Measurements from ENCODE around the gene APBA1. TPM values are rescaled to one million over a fixed set of nuclear protein-coding genes. Genes with fewer than 3 reads are reported as not detected.

Gene APBA1
- total and polyA plus RNA-seq, 4 experiments from 2014 or later, result 0.83 to 2.0 (median 0.90) TPM; not detected in 1

- H3K36me3 Mint-ChIP-seq, result no peaks in the 10 kb centered on the region
- Histone ChIP-seq H3K27ac (ENCODE audit: low read depth, low read length) (no peak overlapping the region), H3K4me3 (ENCODE audit: low read length in 2 of 2) (no peak overlapping the region), H3K27me3 (ENCODE audit: insufficient read depth, low read length) (no peaks in the 10 kb centered on the region), H3K9me3 (ENCODE audit: control insufficient read depth in 1 of 2, low read length in 2 of 2) (no peaks in the 10 kb centered on the region), H3K36me3 (ENCODE audit: insufficient read depth, low read length) (no peaks in the 10 kb centered on the region), H3K4me1 (ENCODE audit: insufficient read depth, low read length) (no peaks in the 10 kb centered on the region)
- H3K27ac Mint-ChIP-seq, result no peak overlapping the region
- intact Hi-C loops (cut with micrococcal nuclease), result no loop called here
- peaks cover 5 to 10% of the 10 kb centered on the region in 2 donors for H3K27me3 Mint-ChIP-seq
- no peaks in the 10 kb centered on the region for H3K9me3 Mint-ChIP-seq
- DNase-seq, result no peak
- ChIA-PET CTCF (ENCODE audit: partially characterized antibody) (no interaction called here), POLR2A (ENCODE audit: partially characterized antibody) (no interaction called here)
- no peak overlapping the region for H3K4me3 Mint-ChIP-seq
- H3K4me1 Mint-ChIP-seq, result no peaks in the 10 kb centered on the region
Observed at GRCh38 chr9:69382135-69382534, 290.0 kb downstream of the APBA1 start.

GRCh38 chr9:69380811-69381210, 291.4 kb downstream of the APBA1 start:
- no peak for DNase-seq
- Histone ChIP-seq H3K4me1 (ENCODE audit: insufficient read depth, low read length) (no peaks in the 10 kb centered on the region), H3K27ac (ENCODE audit: low read depth, low read length) (no peak overlapping the region), H3K9me3 (ENCODE audit: control insufficient read depth in 1 of 2, low read length in 2 of 2) (no peaks in the 10 kb centered on the region), H3K4me3 (ENCODE audit: low read length in 2 of 2) (no peak overlapping the region), H3K27me3 (ENCODE audit: insufficient read depth, low read length) (no peaks in the 10 kb centered on the region), H3K36me3 (ENCODE audit: insufficient read depth, low read length) (no peaks in the 10 kb centered on the region)
- POLR2A ChIA-PET (ENCODE audit: partially characterized antibody), result no interaction called here
- H3K9me3 Mint-ChIP-seq, result no peaks in the 10 kb centered on the region
- intact Hi-C loops (cut with micrococcal nuclease), result no loop called here
- H3K36me3 Mint-ChIP-seq, result no peaks in the 10 kb centered on the region
- H3K27ac Mint-ChIP-seq, result no peak overlapping the region
- H3K27me3 Mint-ChIP-seq, result peaks cover 5 to 12% of the 10 kb centered on the region in 2 donors
- no peaks in the 10 kb centered on the region for H3K4me1 Mint-ChIP-seq
- CTCF ChIA-PET (ENCODE audit: partially characterized antibody), result no interaction called here
- H3K4me3 Mint-ChIP-seq, result no peak overlapping the region

GRCh38 chr9:69380301-69380700, 291.9 kb downstream of the APBA1 start:
- H3K27me3 Mint-ChIP-seq, result peaks cover 5 to 10% of the 10 kb centered on the region in 2 donors
- Histone ChIP-seq H3K27me3 (ENCODE audit: insufficient read depth, low read length) (no peaks in the 10 kb centered on the region), H3K4me3 (ENCODE audit: low read length in 2 of 2) (no peak overlapping the region), H3K4me1 (ENCODE audit: insufficient read depth, low read length) (no peaks in the 10 kb centered on the region), H3K9me3 (ENCODE audit: control insufficient read depth in 1 of 2, low read length in 2 of 2) (no peaks in the 10 kb centered on the region), H3K27ac (ENCODE audit: low read depth, low read length) (no peak overlapping the region), H3K36me3 (ENCODE audit: insufficient read depth, low read length) (no peaks in the 10 kb centered on the region)
- H3K36me3 Mint-ChIP-seq, result no peaks in the 10 kb centered on the region
- no peaks in the 10 kb centered on the region for H3K4me1 Mint-ChIP-seq
- H3K4me3 Mint-ChIP-seq, result no peak overlapping the region
- intact Hi-C loops (cut with micrococcal nuclease), result no loop called here
- DNase-seq, result no peak
- CTCF ChIA-PET (ENCODE audit: partially characterized antibody), result no interaction called here
- no peak overlapping the region for H3K27ac Mint-ChIP-seq
- POLR2A ChIA-PET (ENCODE audit: partially characterized antibody), result no interaction called here
- H3K9me3 Mint-ChIP-seq, result no peaks in the 10 kb centered on the region

GRCh38 chr9:69379270-69379982, 292.7 kb downstream of the APBA1 start:
- Mint-ChIP-seq H3K36me3 (no peaks in the 10 kb centered on the region), H3K9me3 (no peaks in the 10 kb centered on the region), H3K27me3 (peaks cover 4 to 8% of the 10 kb centered on the region in 2 donors), H3K4me3 (no peak overlapping the region), H3K4me1 (no peaks in the 10 kb centered on the region), H3K27ac (no peak overlapping the region)
- CTCF ChIA-PET (ENCODE audit: partially characterized antibody), result no interaction called here
- H3K4me3 ChIP-seq (ENCODE audit: low read length in 2 of 2), result no peak overlapping the region
- intact Hi-C loops (cut with micrococcal nuclease), result no loop called here
- no peak for DNase-seq
- H3K9me3 ChIP-seq (ENCODE audit: control insufficient read depth in 1 of 2, low read length in 2 of 2), result no peaks in the 10 kb centered on the region
- no peaks in the 10 kb centered on the region for H3K4me1 ChIP-seq (ENCODE audit: insufficient read depth, low read length)
- H3K27ac ChIP-seq (ENCODE audit: low read depth, low read length), result no peak overlapping the region
- H3K36me3 ChIP-seq (ENCODE audit: insufficient read depth, low read length), result no peaks in the 10 kb centered on the region
- POLR2A ChIA-PET (ENCODE audit: partially characterized antibody), result no interaction called here
- H3K27me3 ChIP-seq (ENCODE audit: insufficient read depth, low read length), result no peaks in the 10 kb centered on the region

- H3K36me3 ChIP-seq (ENCODE audit: insufficient read depth, low read length), result no peaks in the 10 kb centered on the region
- Mint-ChIP-seq H3K27ac (no peak overlapping the region), H3K4me3 (no peak overlapping the region), H3K27me3 (peaks cover 1 to 6% of the 10 kb centered on the region in 2 donors), H3K9me3 (no peaks in the 10 kb centered on the region), H3K36me3 (no peaks in the 10 kb centered on the region), H3K4me1 (no peaks in the 10 kb centered on the region)
- H3K27ac ChIP-seq (ENCODE audit: low read depth, low read length), result no peak overlapping the region
- H3K4me1 ChIP-seq (ENCODE audit: insufficient read depth, low read length), result no peaks in the 10 kb centered on the region
- POLR2A ChIA-PET (ENCODE audit: partially characterized antibody), result no interaction called here
- DNase-seq, result no peak
- H3K4me3 ChIP-seq (ENCODE audit: low read length in 2 of 2), result no peak overlapping the region
- CTCF ChIA-PET (ENCODE audit: partially characterized antibody), result no interaction called here
- no peaks in the 10 kb centered on the region for H3K9me3 ChIP-seq (ENCODE audit: control insufficient read depth in 1 of 2, low read length in 2 of 2)
- H3K27me3 ChIP-seq (ENCODE audit: insufficient read depth, low read length), result no peaks in the 10 kb centered on the region
- intact Hi-C loops (cut with micrococcal nuclease), result no loop called here
Observed at GRCh38 chr9:69377981-69378380, 294.2 kb downstream of the APBA1 start.

Other genes with a start within 250 kb of the APBA1 start
- 10 to 100 TPM; 79.8 to 80.0 TPM for gene PTAR1, start 87.6 kb upstream of the APBA1 start, total RNA-seq
- 10 to 100 TPM; 11.0 to 14.2 TPM for gene PTAR1, start 87.6 kb upstream of the APBA1 start, polyA plus RNA-seq
- gene CFAP95, start 148.4 kb upstream of the APBA1 start, total RNA-seq, result not detected
- not detected for gene CFAP95, start 148.4 kb upstream of the APBA1 start, polyA plus RNA-seq